ENCODE results near the gene MTERF2. TPM values are rescaled to one million over a fixed set of nuclear protein-coding genes. Genes with fewer than 3 reads are reported as not detected.

MTERF2 gene
- total RNA-seq, 1 experiment from 2014 or later = 5.0 TPM

GRCh38 chr12:107017042-107017441 is 30.1 kb upstream of the MTERF2 start:
- H3K79me2 ChIP-seq (ENCODE audit: insufficient read depth, low read length) = no peaks in the 10 kb centered on the region
- H3K27ac Mint-ChIP-seq = no peak overlapping the region
- no peaks in the 10 kb centered on the region for H3K23me2 ChIP-seq (ENCODE audit: insufficient read length, low read depth, low read length, poor library complexity, severe bottlenecking)
- H2BK5ac ChIP-seq (ENCODE audit: insufficient read length, low read length) = no peak overlapping the region
- no peak overlapping the region for H2BK12ac ChIP-seq (ENCODE audit: insufficient read length, low read depth, low read length)
- WGBS (ENCODE audit: extremely low coverage, insufficient read length, low lambda C conversion rate) = no CpG with 5 or more reads among the region's 4 CpGs
- H3K4me1 ChIP-seq (ENCODE audit: insufficient read depth, low read length) = no peaks in the 10 kb centered on the region
- H3K27ac ChIP-seq (ENCODE audit: insufficient read length, low read depth, low read length) = no peak overlapping the region
- no peaks in the 10 kb centered on the region for H3K27me3 ChIP-seq (ENCODE audit: insufficient read depth, low read length)
- H3K4me2 ChIP-seq (ENCODE audit: insufficient read depth, insufficient read length, low read length) = no peak overlapping the region
- H3K56ac ChIP-seq (ENCODE audit: insufficient read length, low read depth, low read length) = no peak overlapping the region
- no peaks in the 10 kb centered on the region for H3K4me1 Mint-ChIP-seq
- TF ChIP-seq, protein P1, sequence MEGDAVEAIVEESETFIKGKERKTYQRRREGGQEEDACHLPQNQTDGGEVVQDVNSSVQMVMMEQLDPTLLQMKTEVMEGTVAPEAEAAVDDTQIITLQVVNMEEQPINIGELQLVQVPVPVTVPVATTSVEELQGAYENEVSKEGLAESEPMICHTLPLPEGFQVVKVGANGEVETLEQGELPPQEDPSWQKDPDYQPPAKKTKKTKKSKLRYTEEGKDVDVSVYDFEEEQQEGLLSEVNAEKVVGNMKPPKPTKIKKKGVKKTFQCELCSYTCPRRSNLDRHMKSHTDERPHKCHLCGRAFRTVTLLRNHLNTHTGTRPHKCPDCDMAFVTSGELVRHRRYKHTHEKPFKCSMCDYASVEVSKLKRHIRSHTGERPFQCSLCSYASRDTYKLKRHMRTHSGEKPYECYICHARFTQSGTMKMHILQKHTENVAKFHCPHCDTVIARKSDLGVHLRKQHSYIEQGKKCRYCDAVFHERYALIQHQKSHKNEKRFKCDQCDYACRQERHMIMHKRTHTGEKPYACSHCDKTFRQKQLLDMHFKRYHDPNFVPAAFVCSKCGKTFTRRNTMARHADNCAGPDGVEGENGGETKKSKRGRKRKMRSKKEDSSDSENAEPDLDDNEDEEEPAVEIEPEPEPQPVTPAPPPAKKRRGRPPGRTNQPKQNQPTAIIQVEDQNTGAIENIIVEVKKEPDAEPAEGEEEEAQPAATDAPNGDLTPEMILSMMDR (conservative IDR thresholded peaks at IDR 0.05) = no peak
- H3K14ac ChIP-seq (ENCODE audit: insufficient read depth, low read length) = no peak overlapping the region
- no peak overlapping the region for H2BK20ac ChIP-seq (ENCODE audit: low read depth, low read length, poor library complexity, severe bottlenecking)
- no peak overlapping the region for H4K5ac ChIP-seq (ENCODE audit: insufficient read length, low read depth, low read length)
- no peak overlapping the region for H2AK5ac ChIP-seq (ENCODE audit: insufficient read length, low read length)
- no peak overlapping the region for H4K91ac ChIP-seq (ENCODE audit: insufficient read length, low read depth, low read length)
- H2AFZ ChIP-seq (ENCODE audit: low read length) = no peak overlapping the region
- no peak overlapping the region for H2BK120ac ChIP-seq (ENCODE audit: low read depth, low read length, poor library complexity, severe bottlenecking)
- DNase-seq = no peak
- H3K27me3 Mint-ChIP-seq (ENCODE audit: low read depth) = no peaks in the 10 kb centered on the region
- no peak overlapping the region for H4K8ac ChIP-seq (replicated peaks; ENCODE audit: insufficient read length, low read depth, low read length)
- H3K23ac ChIP-seq (ENCODE audit: insufficient read length, low read depth, low read length) = no peak overlapping the region
- no peak overlapping the region for H3K18ac ChIP-seq (ENCODE audit: insufficient read length, low read depth, low read length)
- H3K9ac ChIP-seq (ENCODE audit: extremely low read depth, insufficient read length, low read length) = no peak overlapping the region
- no peaks in the 10 kb centered on the region for H3K9me3 ChIP-seq (ENCODE audit: control insufficient read depth, low read depth, low read length)
- H3K36me3 Mint-ChIP-seq (ENCODE audit: insufficient read depth in 1 of 3, low read depth in 3 of 3) = peaks cover 1 to 7% (median 4%) of the 10 kb centered on the region in 3 experiments; a peak in 3 of 7 replicates
- H3K79me1 ChIP-seq (ENCODE audit: insufficient read depth, low read depth, low read length, poor library complexity, severe bottlenecking) = no peaks in the 10 kb centered on the region
- no peaks in the 10 kb centered on the region for H4K20me1 ChIP-seq (ENCODE audit: control insufficient read depth, insufficient read depth, insufficient read length)
- H3K9me3 Mint-ChIP-seq = no peaks in the 10 kb centered on the region
- no peak overlapping the region for H3K4me3 Mint-ChIP-seq
- H3T11ph ChIP-seq (ENCODE audit: low read length) = no peak overlapping the region
- H2BK15ac ChIP-seq (ENCODE audit: low read depth, low read length) = no peak overlapping the region
- no peak overlapping the region for H3K4ac ChIP-seq (ENCODE audit: low read depth, low read length)

Data from H9 (cell line).